ENCODE results near the gene KLC1. TPM values are rescaled to one million over a fixed set of nuclear protein-coding genes. Genes with fewer than 3 reads are reported as not detected.

The KLC1 gene
- total RNA-seq, 3 donors from 2014 or later (not counting 1 experiment from before 2014, with no cell fraction given), result 144 to 200 (median 178) TPM

GRCh38 chr14:103702095-103702494 lies 73.1 kb downstream of the KLC1 start:
- no peak overlapping the region for H3K4me3 Mint-ChIP-seq
- DNase-seq (no peak), ATAC-seq (no peak)
- Histone ChIP-seq H3K4me1 (ENCODE audit: control insufficient read depth, insufficient read depth, low read length) (peaks cover 4% of the 10 kb centered on the region), H3K27ac (ENCODE audit: low read length) (no peak overlapping the region), H3K9me3 (ENCODE audit: control insufficient read depth, insufficient read depth, low read length) (no peaks in the 10 kb centered on the region), H3K4me3 (ENCODE audit: low read length) (no peak overlapping the region), H3K27me3 (ENCODE audit: control insufficient read depth, insufficient read depth, low read length) (no peaks in the 10 kb centered on the region), H3K36me3 (ENCODE audit: control insufficient read depth, insufficient read depth, low read length) (peaks cover 26% of the 10 kb centered on the region)
- intact Hi-C loops (cut with micrococcal nuclease), result no loop called here
- TF ChIP-seq, protein P1, sequence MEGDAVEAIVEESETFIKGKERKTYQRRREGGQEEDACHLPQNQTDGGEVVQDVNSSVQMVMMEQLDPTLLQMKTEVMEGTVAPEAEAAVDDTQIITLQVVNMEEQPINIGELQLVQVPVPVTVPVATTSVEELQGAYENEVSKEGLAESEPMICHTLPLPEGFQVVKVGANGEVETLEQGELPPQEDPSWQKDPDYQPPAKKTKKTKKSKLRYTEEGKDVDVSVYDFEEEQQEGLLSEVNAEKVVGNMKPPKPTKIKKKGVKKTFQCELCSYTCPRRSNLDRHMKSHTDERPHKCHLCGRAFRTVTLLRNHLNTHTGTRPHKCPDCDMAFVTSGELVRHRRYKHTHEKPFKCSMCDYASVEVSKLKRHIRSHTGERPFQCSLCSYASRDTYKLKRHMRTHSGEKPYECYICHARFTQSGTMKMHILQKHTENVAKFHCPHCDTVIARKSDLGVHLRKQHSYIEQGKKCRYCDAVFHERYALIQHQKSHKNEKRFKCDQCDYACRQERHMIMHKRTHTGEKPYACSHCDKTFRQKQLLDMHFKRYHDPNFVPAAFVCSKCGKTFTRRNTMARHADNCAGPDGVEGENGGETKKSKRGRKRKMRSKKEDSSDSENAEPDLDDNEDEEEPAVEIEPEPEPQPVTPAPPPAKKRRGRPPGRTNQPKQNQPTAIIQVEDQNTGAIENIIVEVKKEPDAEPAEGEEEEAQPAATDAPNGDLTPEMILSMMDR (IDR thresholded peaks at IDR 0.05), result no peak
- no peaks in the 10 kb centered on the region for H3K27me3 Mint-ChIP-seq (ENCODE audit: low read depth in 2 of 2)
- H3K4me1 Mint-ChIP-seq, result peaks cover 0 to 15% of the 10 kb centered on the region in 2 donors
- no peaks in the 10 kb centered on the region for H3K36me3 Mint-ChIP-seq
- peak overlapping the region in 1 of 2 donors; percentile 16 for H3K27ac Mint-ChIP-seq
- no peaks in the 10 kb centered on the region for H3K9me3 Mint-ChIP-seq
- WGBS (ENCODE audit: insufficient coverage), result 84% methylated on average over 5 of the region's 5 CpGs

DNA sequence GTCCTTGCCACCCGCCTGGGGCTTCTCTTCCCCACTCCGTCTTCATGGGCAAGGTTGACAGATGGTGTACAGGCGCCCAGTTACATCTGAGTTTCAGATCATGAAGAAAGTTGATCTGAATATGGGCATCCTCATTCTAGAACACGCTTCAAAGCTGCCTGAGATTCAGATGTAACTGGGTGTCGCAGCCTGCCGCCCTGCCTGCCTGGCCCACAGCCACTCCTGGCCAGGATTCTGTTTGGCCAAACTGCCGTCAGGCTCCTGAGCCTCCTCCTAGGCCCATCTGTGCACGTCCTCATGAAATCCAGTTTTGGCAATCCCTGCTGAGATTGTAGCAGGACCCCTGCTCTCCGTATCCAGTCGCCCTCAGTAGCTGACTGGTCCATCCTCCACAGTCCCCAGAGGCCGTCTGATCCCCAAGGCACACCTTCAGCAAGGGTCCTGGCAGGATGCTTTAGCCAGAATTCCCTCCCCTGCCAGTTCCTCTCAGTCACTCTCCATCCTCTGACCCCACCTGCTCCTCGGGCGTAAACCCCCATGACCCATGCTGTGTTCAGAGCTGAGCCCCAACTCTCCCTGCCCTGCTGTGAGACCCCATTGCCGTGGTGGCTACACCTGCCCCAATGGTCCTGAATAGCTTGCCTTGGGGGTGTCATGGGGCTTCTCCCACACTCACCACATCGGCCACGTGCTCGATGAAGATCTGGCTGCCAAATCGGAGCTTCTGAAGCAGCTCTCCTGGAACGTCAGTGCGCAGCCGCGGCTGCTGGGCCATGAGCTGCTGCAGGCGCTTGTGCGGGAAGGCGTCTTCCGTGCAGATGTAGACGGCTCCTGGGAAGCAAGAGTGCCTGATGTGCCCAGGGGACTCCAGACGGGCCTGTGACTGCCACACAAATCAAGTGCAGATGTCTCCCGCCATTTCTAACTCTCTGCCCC lies 73.8 kb downstream of the KLC1 start:
- intact Hi-C loops (cut with micrococcal nuclease), result no loop called here
- Mint-ChIP-seq H3K36me3 (no peaks in the 10 kb centered on the region), H3K4me1 (peaks cover 0 to 15% of the 10 kb centered on the region in 2 donors), H3K27ac (peak overlapping the region; percentile 16 to 44), H3K27me3 (ENCODE audit: low read depth in 2 of 2) (no peaks in the 10 kb centered on the region), H3K9me3 (no peaks in the 10 kb centered on the region), H3K4me3 (no peak overlapping the region)
- 95% methylated on average over 29 of the region's 29 CpGs for WGBS (ENCODE audit: insufficient coverage)
- no peak for ATAC-seq
- peaks cover 25% of the 10 kb centered on the region for H3K36me3 ChIP-seq (ENCODE audit: control insufficient read depth, insufficient read depth, low read length)
- no peak for DNase-seq
- TF ChIP-seq, protein P1 (IDR thresholded peaks at IDR 0.05), result no peak
- no peak overlapping the region for H3K4me3 ChIP-seq (ENCODE audit: low read length)
- H3K9me3 ChIP-seq (ENCODE audit: control insufficient read depth, insufficient read depth, low read length), result no peaks in the 10 kb centered on the region
- no peak overlapping the region for H3K27ac ChIP-seq (ENCODE audit: low read length)
- no peaks in the 10 kb centered on the region for H3K27me3 ChIP-seq (ENCODE audit: control insufficient read depth, insufficient read depth, low read length)
- peaks cover 4% of the 10 kb centered on the region for H3K4me1 ChIP-seq (ENCODE audit: control insufficient read depth, insufficient read depth, low read length)

- H3K4me1 ChIP-seq (ENCODE audit: control insufficient read depth, insufficient read depth, low read length), result peaks cover 4% of the 10 kb centered on the region
- peaks cover 19% of the 10 kb centered on the region for H3K36me3 ChIP-seq (ENCODE audit: control insufficient read depth, insufficient read depth, low read length)
- no peak for ATAC-seq
- Mint-ChIP-seq H3K27ac (peak overlapping the region in 1 of 2 donors; percentile 16), H3K4me1 (peaks cover 0 to 15% of the 10 kb centered on the region in 2 donors), H3K36me3 (no peaks in the 10 kb centered on the region), H3K27me3 (ENCODE audit: low read depth in 2 of 2) (no peaks in the 10 kb centered on the region), H3K4me3 (no peak overlapping the region), H3K9me3 (no peaks in the 10 kb centered on the region)
- H3K27me3 ChIP-seq (ENCODE audit: control insufficient read depth, insufficient read depth, low read length), result no peaks in the 10 kb centered on the region
- no peaks in the 10 kb centered on the region for H3K9me3 ChIP-seq (ENCODE audit: control insufficient read depth, insufficient read depth, low read length)
- no peak for DNase-seq
- WGBS (ENCODE audit: insufficient coverage), result 85% methylated on average over 23 of the region's 24 CpGs
- no peak overlapping the region for H3K4me3 ChIP-seq (ENCODE audit: low read length)
- intact Hi-C loops (cut with micrococcal nuclease), result no loop called here
- H3K27ac ChIP-seq (ENCODE audit: low read length), result no peak overlapping the region
- TF ChIP-seq, protein P1 (IDR thresholded peaks at IDR 0.05), result no peak
Observed at GRCh38 chr14:103703433-103704385, 74.7 kb downstream of the KLC1 start.
